Natural killer cell treated with Interleukin-12 subunit alpha and Interleukin-12 subunit beta and Interleukin-15 and Interleukin-18, amount 100 ng/mL, for 72 hours (primary cell): ENCODE data around the gene NTM. TPM values are rescaled to one million over a fixed set of nuclear protein-coding genes. Genes with fewer than 3 reads are reported as not detected.
A peak's percentile ranks its signal among the peaks of the same experiment; 100 is the strongest.

Experiments
- ATAC-seq, 2 donors: fragments of 150-1000 bp; cut with Tn5 transposase in 1 of 2; sonication (Bioruptor Pico), chemical (Tn5 transposase) in 1 of 2; 2 replicates each; pipeline ENCODE4 v1.10.0; 2021
- DNase-seq: peaks from one replicate; pipeline ENCODE4 v3.0.0; 2022; ENCODE audit warnings: low spot score
- H3K27ac Mint-ChIP-seq, 2 donors: 1 replicate in 1 of 2; 2 replicates in 1 of 2; pipeline ENCODE4 v1.8.0; 2022; ENCODE audit warnings: mixed read lengths in 2 of 2, mild to moderate bottlenecking in 1 of 2, moderate library complexity in 1 of 2
- H3K27me3 Mint-ChIP-seq, 2 donors: 1 replicate in 1 of 2; 2 replicates in 1 of 2; pipeline ENCODE4 v1.8.0; 2022; ENCODE audit warnings: mixed read lengths in 2 of 2
- H3K36me3 Mint-ChIP-seq: one replicate; pipeline ENCODE4 v1.8.0; 2022; ENCODE audit warnings: mixed read lengths
- H3K4me1 Mint-ChIP-seq, 2 donors: 1 replicate in 1 of 2; 2 replicates in 1 of 2; pipeline ENCODE4 v1.8.0; 2022; ENCODE audit warnings: low read depth in 2 of 2, mixed read lengths in 2 of 2, mild to moderate bottlenecking in 1 of 2
- H3K4me3 Mint-ChIP-seq: one replicate; pipeline ENCODE4 v1.8.0; 2022; ENCODE audit warnings: mixed read lengths
- H3K9me3 Mint-ChIP-seq: 2 replicates; pipeline ENCODE4 v1.8.0; 2022; ENCODE audit warnings: mixed read lengths
- total RNA-seq, 2 donors: library from RNA; stranded (reverse); gene quantifications; one replicate each; pipeline ENCODE4 v1.2.3, GENCODE V29; 2022

The NTM gene
- total RNA-seq, 2 donors from 2014 or later = not detected

- no peaks in the 10 kb centered on the region for H3K9me3 Mint-ChIP-seq
- ATAC-seq (no peak), DNase-seq (no peak)
- H3K36me3 Mint-ChIP-seq = no peaks in the 10 kb centered on the region
- no peaks in the 10 kb centered on the region for H3K4me1 Mint-ChIP-seq
- no peak overlapping the region for H3K4me3 Mint-ChIP-seq
- no peak overlapping the region for H3K27ac Mint-ChIP-seq
- no peaks in the 10 kb centered on the region for H3K27me3 Mint-ChIP-seq
Measured at GRCh38 chr11:131685206-131685605, 314.8 kb downstream of the NTM start.

GRCh38 chr11:131685906-131686305 lies 315.5 kb downstream of the NTM start:
- Mint-ChIP-seq H3K4me3 (no peak overlapping the region), H3K27ac (no peak overlapping the region), H3K36me3 (no peaks in the 10 kb centered on the region), H3K27me3 (peaks cover 0 to 3% of the 10 kb centered on the region in 2 donors), H3K9me3 (no peaks in the 10 kb centered on the region), H3K4me1 (peaks cover 0 to 3% of the 10 kb centered on the region in 2 donors)
- DNase-seq (no peak), ATAC-seq (no peak)

- ATAC-seq (no peak), DNase-seq (no peak)
- H3K4me1 Mint-ChIP-seq = peaks cover 0 to 3% of the 10 kb centered on the region in 2 donors
- no peak overlapping the region for H3K27ac Mint-ChIP-seq
- H3K4me3 Mint-ChIP-seq = no peak overlapping the region
- peaks cover 0 to 3% of the 10 kb centered on the region in 2 donors for H3K27me3 Mint-ChIP-seq
- H3K9me3 Mint-ChIP-seq = no peaks in the 10 kb centered on the region
- H3K36me3 Mint-ChIP-seq = no peaks in the 10 kb centered on the region
Measured at GRCh38 chr11:131686836-131687235, 316.4 kb downstream of the NTM start.

GRCh38 chr11:131687291-131688047 lies 317.1 kb downstream of the NTM start:
- peaks cover 0 to 3% of the 10 kb centered on the region in 2 donors for H3K4me1 Mint-ChIP-seq
- no peaks in the 10 kb centered on the region for H3K36me3 Mint-ChIP-seq
- no peak for ATAC-seq
- no peak for DNase-seq
- H3K27me3 Mint-ChIP-seq = peaks cover 5 to 7% of the 10 kb centered on the region in 2 donors
- no peak overlapping the region for H3K27ac Mint-ChIP-seq
- no peaks in the 10 kb centered on the region for H3K9me3 Mint-ChIP-seq
- H3K4me3 Mint-ChIP-seq = no peak overlapping the region

- DNase-seq = no peak
- Mint-ChIP-seq H3K27ac (no peak overlapping the region), H3K36me3 (no peaks in the 10 kb centered on the region), H3K27me3 (peaks cover 8% of the 10 kb centered on the region in 2 donors), H3K4me1 (peaks cover 0 to 3% of the 10 kb centered on the region in 2 donors), H3K9me3 (no peaks in the 10 kb centered on the region), H3K4me3 (no peak overlapping the region)
- ATAC-seq = peak; percentile 56 to 57
Measured at GRCh38 chr11:131688048-131688693, 317.8 kb downstream of the NTM start.

- DNase-seq (no peak), ATAC-seq (no peak)
- H3K9me3 Mint-ChIP-seq = no peaks in the 10 kb centered on the region
- H3K4me1 Mint-ChIP-seq = peaks cover 4 to 5% of the 10 kb centered on the region in 2 donors
- H3K27ac Mint-ChIP-seq = no peak overlapping the region
- H3K27me3 Mint-ChIP-seq = peaks cover 12 to 15% of the 10 kb centered on the region in 2 donors
- no peak overlapping the region for H3K4me3 Mint-ChIP-seq
- H3K36me3 Mint-ChIP-seq = no peaks in the 10 kb centered on the region
Measured at GRCh38 chr11:131689049-131689925, 318.9 kb downstream of the NTM start.

- H3K4me3 Mint-ChIP-seq = no peak overlapping the region
- no peaks in the 10 kb centered on the region for H3K9me3 Mint-ChIP-seq
- no peak for ATAC-seq
Measured at GRCh38 chr11:131690362-131690761, 319.9 kb downstream of the NTM start.

GRCh38 chr11:131690776-131691175 lies 320.4 kb downstream of the NTM start:
- Mint-ChIP-seq H3K36me3 (no peaks in the 10 kb centered on the region), H3K4me1 (peaks cover 7 to 8% of the 10 kb centered on the region in 2 donors), H3K9me3 (no peaks in the 10 kb centered on the region)

More at GRCh38 chr11:131690362-131690761, 319.9 kb downstream of the NTM start:
- Mint-ChIP-seq H3K27me3 (peaks cover 18 to 21% of the 10 kb centered on the region in 2 donors), H3K36me3 (no peaks in the 10 kb centered on the region), H3K27ac (no peak overlapping the region), H3K4me1 (peaks cover 7 to 8% of the 10 kb centered on the region in 2 donors)
- DNase-seq = no peak

GRCh38 chr11:131691181-131692041 lies 321.0 kb downstream of the NTM start:
- Mint-ChIP-seq H3K9me3 (no peaks in the 10 kb centered on the region), H3K4me1 (peaks cover 7 to 8% of the 10 kb centered on the region in 2 donors), H3K27ac (no peak overlapping the region), H3K4me3 (no peak overlapping the region), H3K36me3 (no peaks in the 10 kb centered on the region), H3K27me3 (peaks cover 24 to 26% of the 10 kb centered on the region in 2 donors)
- DNase-seq = no peak
- peak; percentile 55 to 63 for ATAC-seq

More at GRCh38 chr11:131690776-131691175, 320.4 kb downstream of the NTM start:
- peaks cover 22 to 25% of the 10 kb centered on the region in 2 donors for H3K27me3 Mint-ChIP-seq
- H3K27ac Mint-ChIP-seq = no peak overlapping the region
- ATAC-seq (no peak), DNase-seq (no peak)
- no peak overlapping the region for H3K4me3 Mint-ChIP-seq

GRCh38 chr11:131692151-131692550 lies 321.7 kb downstream of the NTM start:
- DNase-seq = no peak
- no peak overlapping the region for H3K27ac Mint-ChIP-seq
- no peak overlapping the region for H3K4me3 Mint-ChIP-seq
- no peak for ATAC-seq
- H3K4me1 Mint-ChIP-seq = peaks cover 7 to 8% of the 10 kb centered on the region in 2 donors
- H3K27me3 Mint-ChIP-seq = peaks cover 24 to 26% of the 10 kb centered on the region in 2 donors
- H3K36me3 Mint-ChIP-seq = no peaks in the 10 kb centered on the region
- no peaks in the 10 kb centered on the region for H3K9me3 Mint-ChIP-seq

- no peak for DNase-seq
- H3K4me3 Mint-ChIP-seq = no peak overlapping the region
- no peaks in the 10 kb centered on the region for H3K9me3 Mint-ChIP-seq
- ATAC-seq = no peak
- no peak overlapping the region for H3K27ac Mint-ChIP-seq
- peaks cover 7 to 8% of the 10 kb centered on the region in 2 donors for H3K4me1 Mint-ChIP-seq
- H3K36me3 Mint-ChIP-seq = no peaks in the 10 kb centered on the region
- H3K27me3 Mint-ChIP-seq = peaks cover 24 to 26% of the 10 kb centered on the region in 2 donors
Measured at GRCh38 chr11:131692961-131693360, 322.5 kb downstream of the NTM start.

- Mint-ChIP-seq H3K27me3 (peaks cover 24 to 29% of the 10 kb centered on the region in 2 donors), H3K4me1 (peaks cover 7 to 8% of the 10 kb centered on the region in 2 donors), H3K36me3 (no peaks in the 10 kb centered on the region), H3K4me3 (no peak overlapping the region), H3K9me3 (no peaks in the 10 kb centered on the region), H3K27ac (no peak overlapping the region)
- no peak for ATAC-seq
- no peak for DNase-seq
Measured at GRCh38 chr11:131693756-131694155, 323.3 kb downstream of the NTM start.
